ENCODE results near the gene GRB10.

The GRB10 gene

DNA sequence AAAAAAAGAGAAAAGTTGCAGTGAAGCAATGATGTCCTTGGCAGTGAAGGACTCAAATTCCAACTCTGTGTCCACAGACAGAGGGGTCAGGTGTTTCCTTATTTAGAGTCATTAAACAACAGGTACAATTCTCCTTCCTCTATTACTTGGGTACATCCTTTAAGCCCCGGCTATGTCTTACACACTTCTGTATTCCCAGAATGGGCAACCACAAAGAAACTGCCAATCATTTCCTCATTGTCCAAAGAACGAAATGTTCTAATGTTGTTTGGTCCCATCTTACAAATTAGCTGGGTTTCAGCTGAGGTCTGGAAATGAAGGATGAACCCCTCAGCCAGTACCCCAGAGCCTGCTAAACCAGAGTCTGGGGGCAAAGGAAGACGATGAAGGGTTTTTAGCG lies 59.5 kb downstream of the GRB10 start:
- H3K27ac ChIP-seq (ENCODE audit: low read length) = no peak overlapping the region
- no peak for DNase-seq (ENCODE audit: low read depth, low spot score)

DNA sequence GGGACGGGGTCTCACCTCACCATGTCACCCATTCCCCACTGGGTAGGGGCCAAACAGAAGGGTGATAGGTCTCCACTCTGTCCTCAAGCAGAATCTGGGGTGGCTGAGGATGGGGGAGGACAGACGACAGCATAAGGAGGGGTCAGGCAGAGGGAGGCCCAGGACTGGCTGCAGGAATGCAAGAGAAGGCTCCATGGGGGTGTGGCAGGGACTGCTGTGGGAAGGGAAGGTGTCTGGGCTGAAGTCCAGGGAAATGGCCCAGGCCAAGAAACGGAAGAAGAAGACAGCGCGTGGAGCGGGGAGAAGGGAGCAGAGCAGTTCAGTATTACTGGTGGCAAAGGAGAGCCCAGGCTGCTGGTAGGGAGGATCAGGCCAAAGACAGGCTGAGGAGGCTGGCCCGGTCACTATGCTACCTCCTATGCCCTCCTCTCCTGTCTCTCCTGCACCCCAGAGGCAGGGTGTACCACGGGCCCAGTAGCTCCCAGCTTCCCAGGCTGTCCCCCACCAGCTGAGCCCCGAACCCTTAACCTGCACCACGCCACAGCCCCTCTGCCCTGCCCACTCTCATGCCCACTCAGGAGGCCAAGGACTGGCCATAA lies 60.9 kb downstream of the GRB10 start:
- H3K4me1 ChIP-seq (ENCODE audit: control insufficient read depth, insufficient read depth, low read length) = no peaks in the 10 kb centered on the region
- no peak overlapping the region for H3K4me3 ChIP-seq (ENCODE audit: low read length)
- no peak overlapping the region for H3K27ac ChIP-seq (ENCODE audit: low read length)
- H3K9me3 ChIP-seq (ENCODE audit: control insufficient read depth, insufficient read depth, low read length) = no peaks in the 10 kb centered on the region
- no CpG with 5 or more reads among the region's 10 CpGs for WGBS (ENCODE audit: insufficient coverage, insufficient read length)
- no peaks in the 10 kb centered on the region for H3K27me3 ChIP-seq (ENCODE audit: control insufficient read depth, insufficient read depth, low read length)
- no peaks in the 10 kb centered on the region for H3K36me3 ChIP-seq (ENCODE audit: control insufficient read depth, insufficient read depth, low read length)
- no peak for DNase-seq (ENCODE audit: low read depth, low spot score)

More for the DNA sequence above, 59.5 kb downstream of the GRB10 start:
- no peaks in the 10 kb centered on the region for H3K36me3 ChIP-seq (ENCODE audit: control insufficient read depth, insufficient read depth, low read length)
- no peaks in the 10 kb centered on the region for H3K9me3 ChIP-seq (ENCODE audit: control insufficient read depth, insufficient read depth, low read length)
- no peak overlapping the region for H3K4me3 ChIP-seq (ENCODE audit: low read length)
- WGBS (ENCODE audit: insufficient coverage, insufficient read length) = no CpG with 5 or more reads among the region's 4 CpGs
- no peaks in the 10 kb centered on the region for H3K4me1 ChIP-seq (ENCODE audit: control insufficient read depth, insufficient read depth, low read length)
- no peaks in the 10 kb centered on the region for H3K27me3 ChIP-seq (ENCODE audit: control insufficient read depth, insufficient read depth, low read length)

DNA sequence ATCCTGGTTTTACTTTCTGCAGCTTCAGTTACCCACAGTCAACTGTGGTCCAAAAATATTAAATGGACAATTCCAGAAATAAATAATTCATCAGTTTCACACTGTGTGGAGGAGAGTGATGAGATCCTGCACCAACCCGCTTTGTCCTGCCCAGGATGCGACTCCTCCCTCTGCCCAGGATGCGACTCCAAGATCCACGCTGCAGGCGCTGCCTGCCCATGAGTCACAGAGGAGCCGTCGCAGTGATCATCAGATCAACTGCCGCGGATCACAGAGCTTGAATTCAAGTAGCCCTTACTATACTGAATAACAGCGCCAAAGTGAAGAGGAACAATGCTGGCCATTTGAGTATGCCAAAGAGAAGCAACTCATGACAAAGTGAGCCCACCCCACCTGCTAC lies 61.5 kb downstream of the GRB10 start:
- Histone ChIP-seq H3K27me3 (ENCODE audit: control insufficient read depth, insufficient read depth, low read length) (no peaks in the 10 kb centered on the region), H3K36me3 (ENCODE audit: control insufficient read depth, insufficient read depth, low read length) (no peaks in the 10 kb centered on the region), H3K9me3 (ENCODE audit: control insufficient read depth, insufficient read depth, low read length) (no peaks in the 10 kb centered on the region), H3K27ac (ENCODE audit: low read length) (no peak overlapping the region), H3K4me3 (ENCODE audit: low read length) (no peak overlapping the region), H3K4me1 (ENCODE audit: control insufficient read depth, insufficient read depth, low read length) (no peaks in the 10 kb centered on the region)
- WGBS (ENCODE audit: insufficient coverage, insufficient read length) = no CpG with 5 or more reads among the region's 10 CpGs
- no peak for DNase-seq (ENCODE audit: low read depth, low spot score)

DNA sequence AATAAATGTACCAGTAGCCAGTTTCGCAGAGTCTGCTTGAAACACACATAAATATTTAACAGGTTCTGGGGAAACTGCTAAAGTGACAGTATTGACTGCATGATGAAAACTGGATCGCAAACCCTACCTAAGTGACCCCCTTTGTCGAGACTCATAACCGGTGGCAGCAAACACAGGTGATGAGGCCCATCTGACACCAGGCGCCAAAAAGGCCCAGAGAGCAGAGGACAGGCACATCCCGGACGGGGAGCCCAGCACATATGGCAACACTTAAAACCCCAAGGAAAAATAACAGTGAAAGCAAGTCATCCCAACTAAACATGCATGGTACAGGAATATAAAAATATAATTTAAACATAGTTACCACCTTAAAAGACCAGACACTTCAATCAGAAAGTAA lies 62.4 kb downstream of the GRB10 start:
- Histone ChIP-seq H3K27ac (ENCODE audit: low read length) (no peak overlapping the region), H3K27me3 (ENCODE audit: control insufficient read depth, insufficient read depth, low read length) (no peaks in the 10 kb centered on the region), H3K4me1 (ENCODE audit: control insufficient read depth, insufficient read depth, low read length) (no peaks in the 10 kb centered on the region), H3K9me3 (ENCODE audit: control insufficient read depth, insufficient read depth, low read length) (no peaks in the 10 kb centered on the region), H3K4me3 (ENCODE audit: low read length) (no peak overlapping the region), H3K36me3 (ENCODE audit: control insufficient read depth, insufficient read depth, low read length) (no peaks in the 10 kb centered on the region)
- WGBS (ENCODE audit: insufficient coverage, insufficient read length) = no CpG with 5 or more reads among the region's 7 CpGs
- no peak for DNase-seq (ENCODE audit: low read depth, low spot score)

DNA sequence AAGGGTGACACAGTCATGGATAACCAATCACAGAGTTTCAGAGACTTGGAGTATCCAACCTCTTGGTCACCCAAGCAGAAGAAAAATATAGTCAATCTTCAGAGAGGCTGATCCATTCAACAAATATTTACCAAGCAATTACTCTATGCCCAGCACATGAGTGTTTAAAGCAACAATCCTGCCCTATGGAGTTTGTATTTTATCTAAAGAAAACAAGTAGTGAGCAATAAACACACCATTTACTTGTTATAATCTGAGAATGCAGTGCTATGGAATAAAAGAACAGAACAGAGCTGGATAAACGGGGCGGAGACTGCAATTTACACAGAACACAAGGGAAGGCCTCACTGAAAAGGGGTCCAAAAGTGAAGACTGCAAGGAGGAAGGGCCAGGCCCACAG lies 63.8 kb downstream of the GRB10 start:
- Histone ChIP-seq H3K4me1 (ENCODE audit: control insufficient read depth, insufficient read depth, low read length) (no peaks in the 10 kb centered on the region), H3K36me3 (ENCODE audit: control insufficient read depth, insufficient read depth, low read length) (no peaks in the 10 kb centered on the region), H3K27me3 (ENCODE audit: control insufficient read depth, insufficient read depth, low read length) (no peaks in the 10 kb centered on the region), H3K27ac (ENCODE audit: low read length) (no peak overlapping the region), H3K4me3 (ENCODE audit: low read length) (no peak overlapping the region), H3K9me3 (ENCODE audit: control insufficient read depth, insufficient read depth, low read length) (no peaks in the 10 kb centered on the region)
- DNase-seq (ENCODE audit: low read depth, low spot score) = no peak
- no CpG with 5 or more reads among the region's 2 CpGs for WGBS (ENCODE audit: insufficient coverage, insufficient read length)

DNA sequence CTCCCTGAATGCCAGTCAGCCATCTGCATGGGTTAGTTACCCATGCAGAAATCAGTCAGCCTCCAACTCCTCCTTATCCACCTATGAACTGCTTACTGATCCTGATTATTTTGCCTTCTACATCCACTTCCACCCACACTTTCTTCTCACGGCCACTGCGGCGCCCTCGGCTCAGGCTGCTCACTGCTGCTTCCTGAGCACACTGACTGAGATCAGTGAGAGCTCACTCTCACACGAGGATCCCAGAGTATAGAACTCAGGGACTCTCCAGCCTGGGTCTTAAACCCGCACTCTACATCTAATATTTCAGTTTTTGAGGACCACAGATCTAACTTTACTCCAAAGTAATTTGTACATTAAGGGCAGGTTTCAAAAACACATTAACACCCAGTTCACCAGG lies 64.4 kb downstream of the GRB10 start:
- DNase-seq (ENCODE audit: low read depth, low spot score) = no peak
- WGBS (ENCODE audit: insufficient coverage, insufficient read length) = no CpG with 5 or more reads among the region's 6 CpGs
- no peak overlapping the region for H3K27ac ChIP-seq (ENCODE audit: low read length)
- H3K4me1 ChIP-seq (ENCODE audit: control insufficient read depth, insufficient read depth, low read length) = no peaks in the 10 kb centered on the region
- H3K4me3 ChIP-seq (ENCODE audit: low read length) = no peak overlapping the region
- H3K27me3 ChIP-seq (ENCODE audit: control insufficient read depth, insufficient read depth, low read length) = no peaks in the 10 kb centered on the region
- no peaks in the 10 kb centered on the region for H3K36me3 ChIP-seq (ENCODE audit: control insufficient read depth, insufficient read depth, low read length)
- no peaks in the 10 kb centered on the region for H3K9me3 ChIP-seq (ENCODE audit: control insufficient read depth, insufficient read depth, low read length)

DNA sequence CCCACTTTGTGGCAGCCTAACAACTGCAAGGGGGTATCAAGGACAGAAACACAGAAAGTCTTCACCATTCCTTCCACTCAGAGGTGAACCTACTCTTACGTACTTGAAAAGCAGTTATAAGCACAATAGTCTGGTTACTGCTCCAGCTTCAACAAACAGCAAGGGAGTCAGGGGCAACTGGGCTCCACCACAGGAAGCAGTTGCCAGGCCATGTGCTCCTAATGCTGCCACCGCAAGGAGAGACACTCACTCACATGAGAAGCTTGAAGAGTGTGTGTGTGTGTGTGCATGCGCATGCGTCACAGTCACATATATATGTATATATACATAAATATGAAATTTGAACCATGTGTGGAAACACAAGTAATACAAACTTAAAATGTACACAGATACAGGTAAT lies 65.5 kb downstream of the GRB10 start:
- Histone ChIP-seq H3K27ac (ENCODE audit: low read length) (no peak overlapping the region), H3K9me3 (ENCODE audit: control insufficient read depth, insufficient read depth, low read length) (no peaks in the 10 kb centered on the region), H3K27me3 (ENCODE audit: control insufficient read depth, insufficient read depth, low read length) (no peaks in the 10 kb centered on the region), H3K36me3 (ENCODE audit: control insufficient read depth, insufficient read depth, low read length) (no peaks in the 10 kb centered on the region), H3K4me3 (ENCODE audit: low read length) (no peak overlapping the region), H3K4me1 (ENCODE audit: control insufficient read depth, insufficient read depth, low read length) (no peaks in the 10 kb centered on the region)
- no CpG with 5 or more reads among the region's 4 CpGs for WGBS (ENCODE audit: insufficient coverage, insufficient read length)
- no peak for DNase-seq (ENCODE audit: low read depth, low spot score)

DNA sequence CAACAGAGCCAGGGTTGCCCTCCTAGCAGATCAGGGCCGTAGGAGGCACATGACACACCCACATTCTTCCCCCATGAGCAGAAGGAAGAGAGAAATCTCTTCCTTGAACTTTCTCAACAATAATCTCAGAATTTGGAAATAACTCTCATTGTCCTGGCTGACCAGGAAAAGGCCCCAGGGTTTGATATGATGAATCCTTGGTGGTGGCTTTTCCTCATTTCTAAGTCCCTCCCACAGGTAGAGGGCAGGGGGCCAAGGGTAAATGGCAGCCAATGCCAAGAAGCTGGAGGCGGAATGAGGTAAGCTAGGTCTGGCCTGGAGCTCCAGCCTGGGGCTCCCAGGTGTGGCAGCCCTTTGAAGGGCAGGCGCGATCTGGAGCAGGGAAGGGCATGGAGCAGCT lies 67.8 kb downstream of the GRB10 start:
- Histone ChIP-seq H3K27ac (ENCODE audit: low read length) (no peak overlapping the region), H3K9me3 (ENCODE audit: control insufficient read depth, insufficient read depth, low read length) (no peaks in the 10 kb centered on the region), H3K4me3 (ENCODE audit: low read length) (no peak overlapping the region), H3K27me3 (ENCODE audit: control insufficient read depth, insufficient read depth, low read length) (no peaks in the 10 kb centered on the region), H3K4me1 (ENCODE audit: control insufficient read depth, insufficient read depth, low read length) (no peaks in the 10 kb centered on the region), H3K36me3 (ENCODE audit: control insufficient read depth, insufficient read depth, low read length) (no peaks in the 10 kb centered on the region)
- WGBS (ENCODE audit: insufficient coverage, insufficient read length) = no CpG with 5 or more reads among the region's 4 CpGs
- DNase-seq (ENCODE audit: low read depth, low spot score) = no peak

DNA sequence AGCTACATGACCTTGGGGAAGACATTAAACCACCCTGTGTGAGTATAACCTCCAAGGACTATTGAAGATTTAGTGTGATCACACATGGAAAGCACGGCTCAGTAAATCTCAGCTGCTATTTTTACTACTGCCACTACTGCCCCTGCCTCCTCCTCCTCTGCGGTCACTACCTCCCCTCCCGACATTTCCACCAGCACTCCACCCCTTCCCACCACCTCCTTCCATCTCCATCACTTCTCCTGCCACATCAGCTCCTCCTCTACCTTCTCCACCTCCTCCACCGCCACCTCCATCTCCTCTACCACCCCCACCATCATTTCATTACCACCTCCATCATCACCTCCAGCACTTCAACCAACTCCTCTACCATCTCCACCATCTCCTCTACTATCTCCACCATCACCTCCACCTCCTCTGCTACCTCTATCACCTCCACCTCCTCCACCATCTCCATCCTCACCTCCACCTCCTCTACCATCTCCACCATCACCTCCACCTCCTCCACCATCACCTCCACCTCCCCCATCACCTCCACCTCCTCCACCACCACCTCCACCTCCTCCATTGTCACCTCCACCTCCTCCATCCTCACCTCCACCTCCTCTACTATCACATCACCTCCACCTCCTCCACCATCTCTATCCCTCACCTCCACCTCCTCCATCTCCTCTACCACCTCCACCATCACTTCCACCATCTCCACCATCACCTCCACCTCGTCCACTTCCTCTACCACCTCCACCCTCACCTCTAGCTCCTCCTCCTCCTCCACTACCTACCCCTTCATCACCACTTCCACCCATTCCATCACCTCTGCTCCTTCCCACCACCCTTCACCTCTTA lies 69.4 kb downstream of the GRB10 start:
- H3K9me3 ChIP-seq (ENCODE audit: control insufficient read depth, insufficient read depth, low read length) = no peaks in the 10 kb centered on the region
- no peak for DNase-seq (ENCODE audit: low read depth, low spot score)
- WGBS (ENCODE audit: insufficient coverage, insufficient read length) = 100% methylated on average over 2 of the region's 5 CpGs
- peaks cover 3% of the 10 kb centered on the region for H3K4me1 ChIP-seq (ENCODE audit: control insufficient read depth, insufficient read depth, low read length)
- no peaks in the 10 kb centered on the region for H3K27me3 ChIP-seq (ENCODE audit: control insufficient read depth, insufficient read depth, low read length)
- H3K27ac ChIP-seq (ENCODE audit: low read length) = no peak overlapping the region
- no peak overlapping the region for H3K4me3 ChIP-seq (ENCODE audit: low read length)
- H3K36me3 ChIP-seq (ENCODE audit: control insufficient read depth, insufficient read depth, low read length) = no peaks in the 10 kb centered on the region

DNA sequence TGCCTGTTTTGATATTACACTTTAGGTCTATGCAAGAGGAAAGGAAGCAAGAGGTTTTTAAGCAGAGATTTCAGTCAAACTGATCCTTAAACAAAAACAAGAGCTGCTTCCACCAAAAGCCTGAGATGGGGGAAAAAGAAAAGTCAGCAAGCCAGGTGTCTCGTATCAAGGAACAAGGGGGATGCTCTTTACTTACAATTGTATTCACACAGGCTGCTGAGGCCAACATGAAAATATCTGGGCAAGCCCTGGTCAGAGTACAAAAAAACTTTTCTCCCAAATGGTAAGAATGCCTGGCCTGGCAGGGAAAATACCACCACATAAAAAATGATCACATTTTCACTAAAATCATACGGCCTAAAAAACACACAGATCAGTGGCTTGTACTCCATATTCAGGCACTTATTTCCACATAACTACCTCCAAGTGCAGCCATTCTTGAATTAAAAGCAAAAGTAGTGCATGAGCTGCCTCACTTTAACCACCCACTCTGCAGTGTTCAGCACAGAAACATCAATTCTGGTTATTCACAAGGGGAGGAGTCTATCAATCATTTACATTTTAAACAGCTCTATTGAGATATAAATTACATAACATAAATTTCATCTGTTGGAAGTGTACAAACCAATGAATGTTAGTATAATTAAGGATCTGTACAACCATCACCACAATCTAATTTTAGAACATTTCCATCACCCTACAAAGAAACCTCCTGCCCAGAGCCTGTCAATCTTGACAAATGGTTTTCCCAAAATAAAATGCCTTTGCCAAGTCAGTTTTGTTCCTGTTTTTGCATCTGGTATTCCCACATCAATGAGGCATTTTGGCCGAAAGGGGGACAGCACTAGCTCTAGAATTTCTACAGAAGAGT lies 70.2 kb downstream of the GRB10 start:
- DNase-seq (ENCODE audit: low read depth, low spot score) = no peak
- Histone ChIP-seq H3K4me1 (ENCODE audit: control insufficient read depth, insufficient read depth, low read length) (peaks cover 3% of the 10 kb centered on the region), H3K9me3 (ENCODE audit: control insufficient read depth, insufficient read depth, low read length) (no peaks in the 10 kb centered on the region), H3K4me3 (ENCODE audit: low read length) (no peak overlapping the region), H3K27ac (ENCODE audit: low read length) (no peak overlapping the region), H3K36me3 (ENCODE audit: control insufficient read depth, insufficient read depth, low read length) (no peaks in the 10 kb centered on the region), H3K27me3 (ENCODE audit: control insufficient read depth, insufficient read depth, low read length) (no peaks in the 10 kb centered on the region)
- WGBS (ENCODE audit: insufficient coverage, insufficient read length) = no CpG with 5 or more reads among the region's 3 CpGs

Measured in iPS DF 6.9 (cell line).